ENCODE data around the gene PLA2G4C.

DNA sequence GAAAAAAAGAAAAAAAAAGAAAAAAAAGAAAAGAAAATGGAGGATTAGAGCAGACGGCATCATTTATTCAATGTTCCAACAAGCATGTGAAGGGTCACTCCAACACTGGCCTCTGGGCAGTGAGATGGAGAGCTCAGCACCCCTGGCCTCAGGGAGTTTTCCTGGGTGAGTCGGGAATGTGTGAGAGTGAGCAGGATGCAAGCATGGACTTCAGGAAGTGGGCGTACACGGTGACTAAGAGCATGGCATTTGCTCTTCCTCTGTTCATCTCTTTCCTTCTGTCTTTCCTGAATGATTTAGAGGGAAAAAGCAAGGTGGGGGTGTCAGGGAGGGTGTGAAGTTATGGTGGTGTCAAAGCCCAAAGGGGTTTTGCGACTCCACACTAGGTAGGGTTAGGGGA is 66.1 kb downstream of the PLA2G4C start:
- TF ChIP-seq POLR2A (IDR thresholded peaks at IDR 0.05) (no peak), POLR2AphosphoS5 (IDR thresholded peaks at IDR 0.05) (no peak), EP300 (IDR thresholded peaks at IDR 0.05) (no peak)
- TF ChIP-seq, protein P1, sequence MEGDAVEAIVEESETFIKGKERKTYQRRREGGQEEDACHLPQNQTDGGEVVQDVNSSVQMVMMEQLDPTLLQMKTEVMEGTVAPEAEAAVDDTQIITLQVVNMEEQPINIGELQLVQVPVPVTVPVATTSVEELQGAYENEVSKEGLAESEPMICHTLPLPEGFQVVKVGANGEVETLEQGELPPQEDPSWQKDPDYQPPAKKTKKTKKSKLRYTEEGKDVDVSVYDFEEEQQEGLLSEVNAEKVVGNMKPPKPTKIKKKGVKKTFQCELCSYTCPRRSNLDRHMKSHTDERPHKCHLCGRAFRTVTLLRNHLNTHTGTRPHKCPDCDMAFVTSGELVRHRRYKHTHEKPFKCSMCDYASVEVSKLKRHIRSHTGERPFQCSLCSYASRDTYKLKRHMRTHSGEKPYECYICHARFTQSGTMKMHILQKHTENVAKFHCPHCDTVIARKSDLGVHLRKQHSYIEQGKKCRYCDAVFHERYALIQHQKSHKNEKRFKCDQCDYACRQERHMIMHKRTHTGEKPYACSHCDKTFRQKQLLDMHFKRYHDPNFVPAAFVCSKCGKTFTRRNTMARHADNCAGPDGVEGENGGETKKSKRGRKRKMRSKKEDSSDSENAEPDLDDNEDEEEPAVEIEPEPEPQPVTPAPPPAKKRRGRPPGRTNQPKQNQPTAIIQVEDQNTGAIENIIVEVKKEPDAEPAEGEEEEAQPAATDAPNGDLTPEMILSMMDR (IDR thresholded peaks at IDR 0.05) = no peak

Data from gastroesophageal sphincter (tissue), 3 donors.